GM12874 (cell line): ENCODE measurements around the gene AMPH.

Experiments
- TF ChIP-seq, protein P1 (sequence below): IDR thresholded peaks from 2 replicates; pipeline ENCODE4 v1.5.1; 2011; ENCODE audit warnings: low read depth, mild to moderate bottlenecking, control low read depth, low read length, moderate library complexity; ENCODE audit not compliant: insufficient read depth

The AMPH gene

DNA sequence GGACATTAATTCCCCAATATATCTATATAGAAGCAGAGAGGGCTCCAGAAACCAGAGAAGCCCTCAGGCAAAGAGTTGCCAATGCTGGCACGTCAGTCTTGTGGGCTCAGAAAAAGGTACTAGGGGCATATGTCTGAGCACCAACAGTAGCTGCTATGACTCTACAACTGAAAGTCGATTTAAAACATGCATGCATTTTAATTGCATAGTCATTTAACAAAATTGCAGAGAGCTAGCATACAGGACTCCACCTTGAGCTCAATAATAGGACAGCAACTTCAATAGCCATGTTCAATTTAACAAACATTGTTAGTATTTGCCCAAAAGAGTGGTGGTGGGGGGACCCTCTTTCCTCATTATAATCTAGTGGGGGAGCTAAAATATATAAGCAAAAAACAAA is 126.5 kb downstream of the AMPH start:
- TF ChIP-seq, protein P1, sequence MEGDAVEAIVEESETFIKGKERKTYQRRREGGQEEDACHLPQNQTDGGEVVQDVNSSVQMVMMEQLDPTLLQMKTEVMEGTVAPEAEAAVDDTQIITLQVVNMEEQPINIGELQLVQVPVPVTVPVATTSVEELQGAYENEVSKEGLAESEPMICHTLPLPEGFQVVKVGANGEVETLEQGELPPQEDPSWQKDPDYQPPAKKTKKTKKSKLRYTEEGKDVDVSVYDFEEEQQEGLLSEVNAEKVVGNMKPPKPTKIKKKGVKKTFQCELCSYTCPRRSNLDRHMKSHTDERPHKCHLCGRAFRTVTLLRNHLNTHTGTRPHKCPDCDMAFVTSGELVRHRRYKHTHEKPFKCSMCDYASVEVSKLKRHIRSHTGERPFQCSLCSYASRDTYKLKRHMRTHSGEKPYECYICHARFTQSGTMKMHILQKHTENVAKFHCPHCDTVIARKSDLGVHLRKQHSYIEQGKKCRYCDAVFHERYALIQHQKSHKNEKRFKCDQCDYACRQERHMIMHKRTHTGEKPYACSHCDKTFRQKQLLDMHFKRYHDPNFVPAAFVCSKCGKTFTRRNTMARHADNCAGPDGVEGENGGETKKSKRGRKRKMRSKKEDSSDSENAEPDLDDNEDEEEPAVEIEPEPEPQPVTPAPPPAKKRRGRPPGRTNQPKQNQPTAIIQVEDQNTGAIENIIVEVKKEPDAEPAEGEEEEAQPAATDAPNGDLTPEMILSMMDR: no peak

DNA sequence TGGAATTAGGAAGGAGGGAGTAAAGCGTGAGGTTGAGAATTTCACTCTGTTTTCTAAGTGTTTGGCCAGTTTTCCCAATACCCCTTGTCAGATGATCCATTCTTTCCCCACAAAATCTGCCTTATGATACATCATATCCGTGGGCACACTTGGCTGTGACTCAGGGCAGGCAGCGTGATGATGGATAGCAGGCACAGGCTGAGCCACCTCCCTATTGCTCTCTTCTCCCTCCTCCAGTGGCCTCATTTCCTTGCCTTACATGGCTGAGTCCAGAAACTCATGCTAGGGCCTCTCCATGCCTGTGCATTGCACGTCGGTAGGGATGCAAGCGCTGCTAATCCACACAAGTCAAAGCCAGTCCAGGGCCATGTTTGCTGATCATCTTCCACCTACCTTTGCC is 128.3 kb downstream of the AMPH start:
- TF ChIP-seq, protein P1: no peak

DNA sequence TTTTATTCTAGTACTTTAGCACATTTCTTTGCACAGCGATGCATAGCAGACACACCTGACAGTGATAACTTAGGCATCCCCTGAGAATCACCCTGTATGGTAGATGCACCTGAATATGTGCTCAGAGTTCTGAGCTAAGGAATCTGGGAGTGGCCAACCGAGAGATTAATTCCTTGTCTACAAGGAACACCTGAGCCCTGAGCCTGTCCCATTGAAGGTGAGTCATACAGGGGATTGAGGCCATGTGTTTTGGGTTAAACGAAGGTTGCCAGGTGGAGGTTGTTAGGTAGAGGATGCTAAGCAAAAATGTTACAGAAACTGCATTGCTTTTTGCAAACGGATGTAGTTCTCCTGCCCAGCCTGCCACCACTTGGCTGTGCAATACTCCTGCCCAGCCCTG is 128.9 kb downstream of the AMPH start:
- TF ChIP-seq, protein P1: no peak

DNA sequence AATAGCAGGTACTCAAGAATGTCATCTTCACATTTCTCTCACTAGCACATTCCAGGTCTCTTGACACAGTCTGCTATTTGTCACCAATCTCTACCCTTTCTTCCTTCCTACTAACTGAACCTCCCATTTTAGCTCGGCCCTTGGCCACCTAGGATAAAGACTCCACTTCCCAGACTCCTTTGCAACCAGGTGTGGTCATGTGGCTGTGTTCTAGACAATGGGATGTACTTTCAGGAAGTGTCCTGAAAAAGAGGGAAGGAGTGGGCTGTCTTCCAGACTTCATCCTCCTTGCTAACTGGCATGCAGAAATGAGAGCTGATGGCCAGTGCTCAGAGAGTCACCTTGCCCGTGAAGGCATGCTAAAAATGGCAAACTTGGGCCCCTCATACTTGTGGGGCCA is 139.2 kb downstream of the AMPH start:
- TF ChIP-seq, protein P1: no peak

DNA sequence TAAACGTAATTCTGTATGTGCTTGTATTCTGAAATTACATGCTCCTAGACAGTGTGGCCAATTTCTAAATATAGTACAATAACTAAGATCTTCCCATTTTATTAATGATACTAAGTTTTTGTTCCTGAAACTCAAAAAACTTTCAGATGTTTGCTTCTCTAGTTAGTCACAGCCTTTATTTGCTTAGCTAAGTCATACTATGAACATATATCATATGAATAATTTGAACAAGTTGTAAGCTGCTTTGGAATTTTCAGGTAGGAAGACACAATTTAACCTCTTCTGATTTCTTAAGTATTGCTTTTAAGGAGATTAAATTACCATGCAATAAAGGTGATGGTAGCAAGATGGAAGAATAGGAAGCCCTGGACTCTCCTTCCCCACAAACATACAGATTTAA is 148.7 kb downstream of the AMPH start:
- TF ChIP-seq, protein P1: no peak

DNA sequence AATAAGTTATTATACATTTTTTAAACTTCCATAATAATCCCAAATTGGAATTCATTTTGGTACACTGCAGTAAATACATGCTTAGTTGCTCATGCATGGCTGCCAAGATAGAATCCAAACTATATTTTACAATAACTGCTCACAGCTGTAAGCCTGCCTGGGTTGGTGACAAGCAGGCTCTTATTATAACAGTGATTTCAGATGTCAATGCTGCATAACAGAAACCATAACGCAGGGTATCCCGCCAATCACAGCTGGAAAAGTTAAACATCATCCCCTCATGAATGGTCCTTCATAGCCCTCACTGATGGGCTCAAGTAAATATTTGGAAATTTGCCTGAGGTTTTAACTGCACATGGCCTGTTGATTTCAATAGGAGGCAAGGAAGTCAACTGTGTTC is 149.8 kb downstream of the AMPH start:
- TF ChIP-seq, protein P1: no peak

DNA sequence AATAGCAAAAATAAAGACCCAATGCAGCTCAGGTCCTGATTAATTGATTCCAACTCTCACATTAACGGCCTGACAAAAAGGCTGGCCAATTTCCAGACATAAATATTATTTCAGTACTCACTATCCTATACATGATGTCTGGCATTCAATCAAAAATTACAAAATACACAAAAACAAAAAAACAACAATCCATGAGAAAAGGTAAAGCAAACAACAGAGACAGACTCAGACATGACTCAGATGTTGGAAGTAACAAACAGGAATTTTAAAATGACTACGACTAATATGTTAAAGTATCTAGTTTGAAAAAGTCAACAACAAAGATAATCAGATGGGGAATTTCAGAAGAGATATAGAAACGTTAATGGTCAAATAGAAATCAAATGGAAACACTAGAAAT is 152.8 kb downstream of the AMPH start:
- TF ChIP-seq, protein P1: no peak

DNA sequence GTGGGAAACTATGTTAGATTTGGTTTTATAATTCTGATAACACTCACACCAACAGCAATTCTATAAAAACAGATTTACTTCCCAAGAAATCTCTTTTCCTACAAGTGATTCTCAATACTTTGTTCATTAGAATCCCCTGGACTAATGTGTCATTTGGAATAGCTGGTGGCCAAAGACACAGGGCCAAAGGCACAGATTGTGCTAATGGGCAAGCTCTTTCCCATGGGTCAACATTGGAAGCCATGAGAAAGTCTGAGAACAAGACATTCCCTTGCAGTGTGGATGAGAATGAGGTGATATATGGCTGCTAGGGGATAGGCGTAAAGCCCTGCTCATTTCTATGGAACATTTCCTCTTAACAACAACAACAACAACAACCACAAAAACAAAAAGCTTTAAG is 153.8 kb downstream of the AMPH start:
- TF ChIP-seq, protein P1: no peak
